GM12872 (cell line): ENCODE data around the gene GLB1L2.

Experiments
- CTCF ChIP-seq: IDR thresholded peaks from 3 replicates; pipeline ENCODE4 v1.5.1; 2011; ENCODE audit warnings: low read depth, mild to moderate bottlenecking, low read length, moderate library complexity; ENCODE audit not compliant: insufficient read depth

Gene GLB1L2

GRCh38 chr11:134312807-134313206 lies 19.0 kb upstream of the GLB1L2 start:
- TF ChIP-seq CTCF: no peak

GRCh38 chr11:134313379-134313778 lies 18.4 kb upstream of the GLB1L2 start:
- TF ChIP-seq CTCF: no peak

GRCh38 chr11:134313821-134314607 lies 17.8 kb upstream of the GLB1L2 start:
- TF ChIP-seq CTCF: no peak

GRCh38 chr11:134317103-134317502 lies 14.7 kb upstream of the GLB1L2 start:
- TF ChIP-seq CTCF: no peak

GRCh38 chr11:134322553-134322952 lies 9.2 kb upstream of the GLB1L2 start:
- no peak for TF ChIP-seq CTCF

GRCh38 chr11:134328433-134328832 lies 3.4 kb upstream of the GLB1L2 start:
- TF ChIP-seq CTCF: no peak

- no peak for TF ChIP-seq CTCF
Observed at GRCh38 chr11:134330611-134331353, 1.0 kb upstream of the GLB1L2 start.
